Hepatocyte (in vitro differentiated cells): ENCODE measurements around the gene ONECUT3.

ENCODE experiments used
- CTCF ChIP-seq: fragments of 200-600 bp; sonication (generic); IDR thresholded peaks from 2 replicates; pipeline ENCODE4 v1.5.1; 2016; ENCODE audit warnings: antibody characterized with exemption, mild to moderate bottlenecking; ENCODE audit not compliant: poor library complexity
- EZH2 ChIP-seq: fragments of 200-600 bp; sonication (generic); IDR thresholded peaks from 2 replicates; pipeline ENCODE4 v1.6.1; 2016; ENCODE audit warnings: antibody characterized with exemption, mild to moderate bottlenecking, borderline replicate concordance
- EZH2phosphoT487 ChIP-seq: fragments of 200-600 bp; sonication (generic); IDR thresholded peaks from one replicate; pipeline ENCODE4 v1.6.1; 2018; ENCODE audit warnings: antibody characterized with exemption, mild to moderate bottlenecking, low read depth, moderate library complexity; ENCODE audit not compliant: unreplicated experiment, severe bottlenecking

- TF ChIP-seq EZH2 (no peak), CTCF (no peak), EZH2phosphoT487 (no peak)
Measured at GRCh38 chr19:1808395-1808731, 55.1 kb downstream of the ONECUT3 start.
